ENCODE data around the gene HIVEP3. TPM values are rescaled to one million over a fixed set of nuclear protein-coding genes. Genes with fewer than 3 reads are reported as not detected.
"Not testable (repeated sequence)": the region's sequence is repeated elsewhere in the genome, so short reads cannot be mapped to it uniquely, and the experiment has no call there.

Gene HIVEP3
- total RNA-seq, 1 donor from 2014 or later = 0.37 TPM

- H3K27me3 ChIP-seq = no peaks in the 10 kb centered on the region
- H2AFZ ChIP-seq (replicated peaks) = no peak overlapping the region
- no peak overlapping the region for H3K9ac ChIP-seq
- H3K4me3 ChIP-seq = no peak overlapping the region
- H3K9me3 Mint-ChIP-seq = peaks cover 7% of the 10 kb centered on the region
- H3K4me3 Mint-ChIP-seq = no peak overlapping the region
- no peaks in the 10 kb centered on the region for H3K79me2 ChIP-seq (ENCODE audit: low read depth)
- TF ChIP-seq CTCF (IDR thresholded peaks at IDR 0.05) (no peak), EZH2phosphoT487 (IDR thresholded peaks at IDR 0.05) (no peak), EZH2 (IDR thresholded peaks at IDR 0.05) (no peak)
- no peaks in the 10 kb centered on the region for H3K27me3 Mint-ChIP-seq (ENCODE audit: insufficient read depth, low read depth)
- peaks cover 8% of the 10 kb centered on the region for H3F3A ChIP-seq (ENCODE audit: low read depth)
- H3K4me1 Mint-ChIP-seq = peaks cover 31% of the 10 kb centered on the region
- no peaks in the 10 kb centered on the region for H3K36me3 ChIP-seq
- H3K4me2 ChIP-seq = no peak overlapping the region
- H3K27ac ChIP-seq = no peak overlapping the region
- H3K36me3 Mint-ChIP-seq = no peaks in the 10 kb centered on the region
- no peak overlapping the region for H3K27ac Mint-ChIP-seq
- H3K4me1 ChIP-seq = peaks cover 16% of the 10 kb centered on the region
- no peaks in the 10 kb centered on the region for H4K20me1 ChIP-seq (ENCODE audit: low read depth)
- no peaks in the 10 kb centered on the region for H3K9me3 ChIP-seq (ENCODE audit: low read depth)
- DNase-seq (ENCODE audit: low spot score) = no peak
Observed at GRCh38 chr1:41954533-41954944, 35.8 kb upstream of the HIVEP3 start.

- H3K4me3 ChIP-seq = no peak overlapping the region
- H3K27ac Mint-ChIP-seq = no peak overlapping the region
- H3K4me2 ChIP-seq = no peak overlapping the region
- H3K27me3 ChIP-seq = no peaks in the 10 kb centered on the region
- no peaks in the 10 kb centered on the region for H3K27me3 Mint-ChIP-seq (ENCODE audit: insufficient read depth, low read depth)
- H2AFZ ChIP-seq (replicated peaks) = no peak overlapping the region
- H3K36me3 Mint-ChIP-seq = no peaks in the 10 kb centered on the region
- H3K36me3 ChIP-seq = no peaks in the 10 kb centered on the region
- TF ChIP-seq CTCF (IDR thresholded peaks at IDR 0.05) (no peak), EZH2 (IDR thresholded peaks at IDR 0.05) (no peak), EZH2phosphoT487 (IDR thresholded peaks at IDR 0.05) (no peak)
- peaks cover 16% of the 10 kb centered on the region for H3K4me1 ChIP-seq
- no peak for DNase-seq (ENCODE audit: low spot score)
- no peak overlapping the region for H3K9ac ChIP-seq
- no peaks in the 10 kb centered on the region for H3K79me2 ChIP-seq (ENCODE audit: low read depth)
- peaks cover 8% of the 10 kb centered on the region for H3F3A ChIP-seq (ENCODE audit: low read depth)
- H3K4me3 Mint-ChIP-seq = no peak overlapping the region
- H3K9me3 ChIP-seq (ENCODE audit: low read depth) = no peaks in the 10 kb centered on the region
- H4K20me1 ChIP-seq (ENCODE audit: low read depth) = no peaks in the 10 kb centered on the region
- H3K27ac ChIP-seq = no peak overlapping the region
- H3K4me1 Mint-ChIP-seq = peaks cover 31% of the 10 kb centered on the region
- peaks cover 7% of the 10 kb centered on the region for H3K9me3 Mint-ChIP-seq
Observed at GRCh38 chr1:41953291-41953690, 34.6 kb upstream of the HIVEP3 start.

- Mint-ChIP-seq H3K9me3 (peaks cover 7% of the 10 kb centered on the region), H3K4me1 (peaks cover 31% of the 10 kb centered on the region), H3K27me3 (ENCODE audit: insufficient read depth, low read depth) (no peaks in the 10 kb centered on the region), H3K27ac (no peak overlapping the region), H3K4me3 (no peak overlapping the region), H3K36me3 (no peaks in the 10 kb centered on the region)
- Histone ChIP-seq H3F3A (ENCODE audit: low read depth) (peaks cover 8% of the 10 kb centered on the region), H3K9me3 (ENCODE audit: low read depth) (no peaks in the 10 kb centered on the region), H3K27ac (no peak overlapping the region), H3K4me3 (no peak overlapping the region), H3K9ac (no peak overlapping the region), H2AFZ (replicated peaks) (no peak overlapping the region), H3K4me2 (no peak overlapping the region), H3K79me2 (ENCODE audit: low read depth) (no peaks in the 10 kb centered on the region), H3K4me1 (peaks cover 16% of the 10 kb centered on the region), H3K36me3 (no peaks in the 10 kb centered on the region), H4K20me1 (ENCODE audit: low read depth) (no peaks in the 10 kb centered on the region), H3K27me3 (no peaks in the 10 kb centered on the region)
- DNase-seq (ENCODE audit: low spot score) = no peak
- TF ChIP-seq EZH2phosphoT487 (IDR thresholded peaks at IDR 0.05) (no peak), EZH2 (IDR thresholded peaks at IDR 0.05) (no peak), CTCF (IDR thresholded peaks at IDR 0.05) (no peak)
Observed at GRCh38 chr1:41952208-41952607, 33.5 kb upstream of the HIVEP3 start.

- H3K9me3 Mint-ChIP-seq; H4K20me1 ChIP-seq (ENCODE audit: low read depth); H2AFZ ChIP-seq (replicated peaks); H3K4me3 ChIP-seq; H3K27ac ChIP-seq; H3K4me2 ChIP-seq; H3F3A ChIP-seq (ENCODE audit: low read depth); H3K4me3 Mint-ChIP-seq; H3K27ac Mint-ChIP-seq; H3K27me3 Mint-ChIP-seq (ENCODE audit: insufficient read depth, low read depth); H3K36me3 ChIP-seq; DNase-seq (ENCODE audit: low spot score); H3K9ac ChIP-seq; H3K79me2 ChIP-seq (ENCODE audit: low read depth); H3K27me3 ChIP-seq; H3K36me3 Mint-ChIP-seq; H3K9me3 ChIP-seq (ENCODE audit: low read depth): not testable (repeated sequence)
- peaks cover 31% of the 10 kb centered on the region for H3K4me1 Mint-ChIP-seq
- peaks cover 16% of the 10 kb centered on the region for H3K4me1 ChIP-seq
Observed at GRCh38 chr1:41951492-41951891, 32.8 kb upstream of the HIVEP3 start.
